IMR-90 (cell line): Measurements from ENCODE around the gene DIPK1B. TPM values are rescaled to one million over a fixed set of nuclear protein-coding genes. Genes with fewer than 3 reads are reported as not detected.

ENCODE experiments used
- ATAC-seq: fragments of 200-7000 bp; cut with Tn5 transposase; 2 replicates; pipeline ENCODE4 v1.9.1; 2020; ENCODE audit warnings: low read depth, mild to moderate bottlenecking, moderate library complexity
- BruUV-seq: library from RNA; stranded (reverse); fragments of 400-500 nt; replicated peaks from 2 replicates; lab custom pipeline; 2021; lab: Mats Ljungman, UMichigan
- CTCF ChIA-PET: fragments of 300-600 bp; formaldehyde crosslinking; extraction: SDS; loops from one replicate; lab custom pipeline; 2021; ENCODE audit warnings: antibody characterized with exemption; lab: Yijun Ruan, JAX
- POLR2A ChIA-PET: fragments of 300-600 bp; sonication (Branson Sonifier 250); formaldehyde crosslinking; loops from one replicate; lab custom pipeline; 2022; ENCODE audit warnings: antibody characterized with exemption; ENCODE audit not compliant: unreplicated experiment; lab: Charles Lee
- DNase-seq: peaks from one replicate; pipeline ENCODE4 v3.0.0; 2013
- H2AFZ ChIP-seq: replicated peaks from 2 replicates; pipeline ENCODE3; 2013; ENCODE audit warnings: low read length, mild to moderate bottlenecking; ENCODE audit not compliant: poor library complexity
- H2AK5ac ChIP-seq: 2 replicates; pipeline ENCODE4 v1.6.1; 2013; ENCODE audit warnings: low read depth, low read length, inconsistent platforms
- H2AK9ac ChIP-seq: replicated peaks from 2 replicates; pipeline ENCODE3; 2013; ENCODE audit warnings: mild to moderate bottlenecking, low read depth, low read length, moderate library complexity; ENCODE audit not compliant: poor library complexity
- H2BK120ac ChIP-seq: 2 replicates; pipeline ENCODE4 v1.6.1; 2013; ENCODE audit warnings: low read depth, low read length, inconsistent platforms
- H2BK15ac ChIP-seq: 3 replicates; pipeline ENCODE4 v1.6.1; 2013; ENCODE audit warnings: low read depth, low read length, inconsistent platforms
- H2BK20ac ChIP-seq: 2 replicates; pipeline ENCODE4 v1.6.1; 2013; ENCODE audit warnings: low read depth, mild to moderate bottlenecking, inconsistent platforms, low read length, moderate library complexity
- H2BK5ac ChIP-seq: 2 replicates; pipeline ENCODE4 v1.6.1; 2013; ENCODE audit warnings: mild to moderate bottlenecking, low read depth, low read length, inconsistent platforms; ENCODE audit not compliant: poor library complexity, severe bottlenecking
- H3K14ac ChIP-seq: replicated peaks from 2 replicates; pipeline ENCODE4 v1.6.1; 2013; ENCODE audit warnings: low read depth, low read length, inconsistent platforms
- H3K18ac ChIP-seq: 2 replicates; pipeline ENCODE4 v1.6.1; 2013; ENCODE audit warnings: low read depth, low read length, control low read depth
- H3K23ac ChIP-seq: 2 replicates; pipeline ENCODE4 v1.6.1; 2013; ENCODE audit warnings: low read depth, low read length, inconsistent platforms
- H3K27ac ChIP-seq: 2 replicates; pipeline ENCODE4 v1.5.1; 2013; ENCODE audit warnings: mild to moderate bottlenecking, control low read depth, low read length; ENCODE audit not compliant: insufficient read depth
- H3K27me3 ChIP-seq: 2 replicates; pipeline ENCODE4 v1.6.1; 2013; ENCODE audit warnings: low read length; ENCODE audit not compliant: control insufficient read depth, insufficient read depth
- H3K36me3 ChIP-seq: 2 replicates; pipeline ENCODE4 v1.6.1; 2013; ENCODE audit warnings: low read length, mixed read lengths; ENCODE audit not compliant: control insufficient read depth, insufficient read depth
- H3K4ac ChIP-seq: 2 replicates; pipeline ENCODE4 v1.6.1; 2013; ENCODE audit warnings: low read depth, low read length, inconsistent platforms
- H3K4me1 ChIP-seq: 2 replicates; pipeline ENCODE4 v1.6.1; 2013; ENCODE audit warnings: low read length, mixed read lengths; ENCODE audit not compliant: control insufficient read depth, insufficient read depth
- H3K4me2 ChIP-seq: 2 replicates; pipeline ENCODE4 v1.6.1; 2013; ENCODE audit warnings: low read depth, mild to moderate bottlenecking, control low read depth, low read length, moderate library complexity
- H3K4me3 ChIP-seq: 2 replicates; pipeline ENCODE4 v1.5.1; 2013; ENCODE audit warnings: low read depth, mild to moderate bottlenecking, control low read depth, low read length, moderate library complexity; ENCODE audit not compliant: insufficient read depth
- H3K56ac ChIP-seq: 2 replicates; pipeline ENCODE4 v1.6.1; 2013; ENCODE audit warnings: low read length, inconsistent platforms; ENCODE audit not compliant: insufficient read depth; ENCODE audit errors: extremely low read depth
- H3K79me1 ChIP-seq, 2 experiments: 2 replicates each; pipeline ENCODE4 v1.6.1; 2013; ENCODE audit warnings: low read length in 2 of 2, inconsistent platforms in 1 of 2, low read depth in 1 of 2
- H3K9ac ChIP-seq: 2 replicates; pipeline ENCODE4 v1.6.1; 2013; ENCODE audit warnings: low read depth, low read length, control low read depth
- H3K9me1 ChIP-seq: 2 replicates; pipeline ENCODE4 v1.6.1; 2013; ENCODE audit warnings: low read length, inconsistent platforms; ENCODE audit not compliant: insufficient read depth
- H3K9me3 ChIP-seq: 2 replicates; pipeline ENCODE4 v1.6.1; 2013; ENCODE audit warnings: low read length; ENCODE audit not compliant: control insufficient read depth, insufficient read depth
- H4K20me1 ChIP-seq: 2 replicates; pipeline ENCODE4 v1.6.1; 2013; ENCODE audit warnings: low read length, inconsistent platforms; ENCODE audit not compliant: insufficient read depth
- H4K5ac ChIP-seq: 2 replicates; pipeline ENCODE4 v1.6.1; 2013; ENCODE audit warnings: mild to moderate bottlenecking, low read depth, low read length, control low read depth
- H4K8ac ChIP-seq, 2 experiments: 2 replicates each; pipeline ENCODE4 v1.6.1; 2013; ENCODE audit warnings: low read depth in 2 of 2, low read length in 2 of 2, control low read depth in 1 of 2, inconsistent platforms in 1 of 2
- H4K91ac ChIP-seq: 2 replicates; pipeline ENCODE4 v1.6.1; 2013; ENCODE audit warnings: low read depth, low read length, inconsistent platforms; ENCODE audit not compliant: insufficient read depth
- BHLHE40 ChIP-seq: fragments of 150-350 bp; IDR thresholded peaks from 2 replicates; pipeline ENCODE4 v1.6.1; 2016; ENCODE audit warnings: mild to moderate bottlenecking, low read depth, low read length
- CEBPB ChIP-seq: IDR thresholded peaks from 2 replicates; pipeline ENCODE4 v1.6.1; 2012; ENCODE audit warnings: low read depth, low read length, improper control_type of control experiment
- CHD1 ChIP-seq: IDR thresholded peaks from 2 replicates; pipeline ENCODE4 v1.6.1; 2012; ENCODE audit warnings: low read depth, low read length, improper control_type of control experiment
- CTCF ChIP-seq: conservative IDR thresholded peaks from 2 replicates; pipeline ENCODE4 v1.5.1; 2012; ENCODE audit warnings: mild to moderate bottlenecking, low read depth, low read length, improper control_type of control experiment
- ELK1 ChIP-seq: fragments of 150-350 bp; IDR thresholded peaks from 2 replicates; pipeline ENCODE4 v1.6.1; 2016; ENCODE audit warnings: low read depth, mild to moderate bottlenecking, low read length, moderate library complexity, borderline replicate concordance
- FOS ChIP-seq: fragments of 150-350 bp; IDR thresholded peaks from 2 replicates; pipeline ENCODE4 v1.6.1; 2016; ENCODE audit warnings: low read depth, low read length
- MAFK ChIP-seq: IDR thresholded peaks from 2 replicates; pipeline ENCODE4 v1.6.1; 2012; ENCODE audit warnings: low read depth, low read length, improper control_type of control experiment
- MAZ ChIP-seq: IDR thresholded peaks from 2 replicates; pipeline ENCODE4 v1.6.1; 2012; ENCODE audit warnings: low read depth, mild to moderate bottlenecking, low read length, improper control_type of control experiment, moderate library complexity, borderline replicate concordance
- MXI1 ChIP-seq: IDR thresholded peaks from 2 replicates; pipeline ENCODE4 v1.6.1; 2012; ENCODE audit warnings: low read depth, mild to moderate bottlenecking, low read length, moderate library complexity, borderline replicate concordance
- NFE2L2 ChIP-seq: fragments of 150-350 bp; IDR thresholded peaks from 2 replicates; pipeline ENCODE4 v1.6.1; 2016; ENCODE audit warnings: low read depth, mild to moderate bottlenecking, low read length
- POLR2A ChIP-seq: IDR thresholded peaks from 2 replicates; pipeline ENCODE4 v1.6.1; 2012; ENCODE audit warnings: mild to moderate bottlenecking, low read depth, low read length
- RAD21 ChIP-seq: IDR thresholded peaks from 2 replicates; pipeline ENCODE4 v1.6.1; 2012; ENCODE audit warnings: low read length, improper control_type of control experiment
- RCOR1 ChIP-seq: IDR thresholded peaks from 2 replicates; pipeline ENCODE4 v1.6.1; 2012; ENCODE audit warnings: mild to moderate bottlenecking, low read length, improper control_type of control experiment; ENCODE audit not compliant: insufficient replicate concordance
- SMC3 ChIP-seq: fragments of 150-350 bp; IDR thresholded peaks from 2 replicates; pipeline ENCODE4 v1.6.1; 2016; ENCODE audit warnings: low read depth, mild to moderate bottlenecking, antibody characterized with exemption, low read length, moderate library complexity
- USF2 ChIP-seq: fragments of 150-350 bp; IDR thresholded peaks from 2 replicates; pipeline ENCODE4 v1.6.1; 2017; ENCODE audit warnings: mild to moderate bottlenecking, antibody characterized with exemption, low read length, low read depth
- WGBS, 2 experiments: methylation state at CpG; one replicate each; pipeline versions ENCODE4 v1.1.5 to v1.1.7; 2013; ENCODE audit warnings: missing lambda C conversion rate in 2 of 2; ENCODE audit not compliant: insufficient read length in 1 of 2; ENCODE audit errors: extremely low coverage in 2 of 2; 5-methylcytosine and 5-hydroxymethylcytosine counted together
- dilution Hi-C: fragments of 300-500 bp; cut with HindIII; formaldehyde crosslinking; loops from one replicate; pipeline ENCODE4 v1.14.3; 2018; ENCODE audit warnings: low sequenced_read_pairs; ENCODE audit not compliant: unreplicated experiment
- in situ Hi-C: fragments of 300-500 bp; cut with MboI; formaldehyde crosslinking; loops from 3 replicates; pipeline ENCODE4 v1.14.3; 2019; ENCODE audit warnings: low sequenced_read_pairs, inconsistent platforms, mixed read lengths
- intact Hi-C: fragments of 100-400 bp; cut with micrococcal nuclease; formaldehyde crosslinking; loops from 2 replicates; pipeline ENCODE4 v1.10.0; 2022
- polyA plus RNA-seq, 3 experiments: library from polyadenylated mRNA; depleted of rRNA; stranded (reverse); fragments of >200 nt; gene quantifications; 2 replicates each; pipeline ENCODE4 v1.2.3, GENCODE V29; 2012; ENCODE audit warnings: low replicate concordance in 1 of 3
- total RNA-seq: library from RNA; depleted of rRNA; stranded (reverse); fragments of >200 nt; gene quantifications from 2 replicates; pipeline ENCODE4 v1.2.3, GENCODE V29; 2012

Gene DIPK1B
- total and polyA plus RNA-seq, 2 of the 4 experiments (the other 2 are of a cell fraction), result 3.4 to 7.1 TPM

GRCh38 chr9:136673088-136673974, 39.0 kb upstream of the DIPK1B start:
- H3K27ac ChIP-seq, result no peak overlapping the region
- no peak overlapping the region for H3K9ac ChIP-seq
- no peak overlapping the region for H3K4me3 ChIP-seq
- no peak overlapping the region for H3K18ac ChIP-seq
- H3K9me1 ChIP-seq, result no peaks in the 10 kb centered on the region
- DNase-seq (no peak), ATAC-seq (no peak)
- H3K27me3 ChIP-seq, result no peaks in the 10 kb centered on the region; the same call in 1 of the 2 replicates
- peaks cover 18% of the 10 kb centered on the region; the same call in 1 of the 2 replicates for H3K36me3 ChIP-seq
- H2BK15ac ChIP-seq, result no peak overlapping the region
- no peak overlapping the region for H3K4ac ChIP-seq
- H4K20me1 ChIP-seq, result no peaks in the 10 kb centered on the region; the same call in none of the 2 replicates
- 86% methylated on average over 7 of the region's 35 CpGs; no CpG with 5 or more reads in 1 of the 2 experiments for WGBS, 2 experiments
- ChIA-PET POLR2A (no interaction called here), CTCF (no interaction called here)
- no peak overlapping the region for H3K23ac ChIP-seq
- H2BK120ac ChIP-seq, result no peak overlapping the region
- peak overlapping the region; percentile 28 for H2AK9ac ChIP-seq
- H3K14ac ChIP-seq, result no peak overlapping the region
- H3K56ac ChIP-seq, result no peak overlapping the region
- H2AFZ ChIP-seq, result no peak overlapping the region
- no peak overlapping the region for H4K8ac ChIP-seq
- H2AK5ac ChIP-seq, result no peak overlapping the region
- H2BK20ac ChIP-seq, result no peak overlapping the region
- in situ Hi-C loops (no loop called here), dilution Hi-C loops (no loop called here), intact Hi-C loops (no loop called here)
- no peaks in the 10 kb centered on the region for H3K9me3 ChIP-seq
- H3K4me1 ChIP-seq, result no peaks in the 10 kb centered on the region
- no peaks in the 10 kb centered on the region for H3K79me1 ChIP-seq
- no peak overlapping the region for H4K91ac ChIP-seq
- H2BK5ac ChIP-seq, result no peak overlapping the region
- no TSS peak for BruUV-seq
- no peak overlapping the region for H3K4me2 ChIP-seq
- H4K5ac ChIP-seq, result no peak overlapping the region
- no peak for TF ChIP-seq POLR2A
- no peak for TF ChIP-seq MAFK
- no peak for TF ChIP-seq SMC3
- TF ChIP-seq FOS, result no peak
- TF ChIP-seq NFE2L2, result no peak
- TF ChIP-seq MXI1, result no peak
- TF ChIP-seq ELK1, result no peak
- TF ChIP-seq MAZ, result no peak
- TF ChIP-seq CHD1, result no peak
- TF ChIP-seq CTCF, result no peak
- no peak for TF ChIP-seq BHLHE40
- no peak for TF ChIP-seq CEBPB
- TF ChIP-seq RCOR1, result no peak
- no peak for TF ChIP-seq RAD21
- TF ChIP-seq USF2, result no peak
